K562 (cell line): ENCODE measurements around the gene ACTRT3. TPM values are rescaled to one million over a fixed set of nuclear protein-coding genes. Genes with fewer than 3 reads are reported as not detected.

ENCODE experiments used
- BACH1 ChIP-seq: fragments of 200-800 bp; sonication (Bioruptor generic); IDR thresholded peaks from 2 replicates; pipeline ENCODE4 v1.6.1; 2016; ENCODE audit warnings: missing genetic modification characterization, missing compliant biosample characterization
- CREB1 ChIP-seq, 2 experiments: sonication (generic) in 1 of 2; formaldehyde crosslinking in 1 of 2; IDR thresholded peaks; 2 replicates each; pipeline versions ENCODE4 v1.6.1 to v1.8.0; 2012 to 2022; ENCODE audit warnings: inconsistent platforms in 1 of 2, mild to moderate bottlenecking in 1 of 2, missing genetic modification reagents in 1 of 2, moderate library complexity in 1 of 2
- ESRRA ChIP-seq: fragments of 450-650 bp; IDR thresholded peaks from 2 replicates; pipeline ENCODE4 v1.6.1; 2014; ENCODE audit warnings: low read depth, mild to moderate bottlenecking, moderate library complexity, borderline replicate concordance
- HSF4 ChIP-seq: fragments of 250-450 bp; sonication (Bioruptor Pico); IDR thresholded peaks from 2 replicates; pipeline ENCODE4 v2.1.2; 2022; ENCODE audit warnings: mild to moderate bottlenecking, moderate library complexity, borderline replicate concordance
- KAT2B ChIP-seq: IDR thresholded peaks from one replicate; pipeline ENCODE4 v1.6.1; 2012; ENCODE audit warnings: low read depth, mild to moderate bottlenecking, control low read depth, inconsistent platforms, low read length, moderate library complexity
- MCM7 ChIP-seq, 2 experiments: fragments of 450-650 bp; IDR thresholded peaks; 2 replicates each; pipeline ENCODE4 v1.6.1; 2016 to 2018
- NCOA4 ChIP-seq: fragments of 450-650 bp; IDR thresholded peaks from 2 replicates; pipeline ENCODE4 v1.6.1; 2018; ENCODE audit warnings: mild to moderate bottlenecking; ENCODE audit not compliant: partially characterized antibody
- PHF8 ChIP-seq: fragments of 200-600 bp; sonication (generic); IDR thresholded peaks from 2 replicates; pipeline ENCODE4 v1.6.1; 2012; ENCODE audit warnings: mixed run types, mild to moderate bottlenecking, inconsistent platforms, low read length, moderate library complexity, borderline replicate concordance
- POLR2AphosphoS5 ChIP-seq: IDR thresholded peaks from 2 replicates; pipeline ENCODE4 v1.6.1; 2011; ENCODE audit warnings: mild to moderate bottlenecking, low read depth, low read length, moderate library complexity; ENCODE audit not compliant: control insufficient read depth, insufficient read depth
- SAFB2 ChIP-seq: fragments of 200-400 bp; formaldehyde crosslinking; IDR thresholded peaks from 2 replicates; pipeline ENCODE4 v1.6.1; 2018; ENCODE audit warnings: borderline replicate concordance, low read length, low read depth, moderate library complexity; ENCODE audit not compliant: severe bottlenecking
- ZNF444 ChIP-seq: fragments of 250-450 bp; sonication (Bioruptor Pico); IDR thresholded peaks from 2 replicates; pipeline ENCODE4 v1.4.0; 2020; ENCODE audit warnings: mild to moderate bottlenecking, moderate library complexity
- ZNF57 ChIP-seq: fragments of 450-650 bp; formaldehyde crosslinking; IDR thresholded peaks from 2 replicates; pipeline ENCODE4 v1.4.0; 2020; ENCODE audit warnings: mild to moderate bottlenecking, moderate library complexity
- ZNF75A ChIP-seq: fragments of 450-650 bp; formaldehyde crosslinking; IDR thresholded peaks from 2 replicates; pipeline ENCODE4 v1.4.0; 2020; ENCODE audit warnings: mild to moderate bottlenecking
- polyA plus RNA-seq, 8 experiments: library from polyadenylated mRNA; depleted of rRNA in 4 of 8; stranded (reverse) in 5 of 8; unstranded in 3 of 8; fragments of >200 nt; fragmentation: Nextera tagmentation in 2 of 8; fragmentation: Illumina TruSeq in 1 of 8; extraction: Ambion mirVana in 2 of 8; extraction: Trizol in 1 of 8; gene quantifications; 2 replicates each; pipeline versions ENCODE4 v1.2.1 to v1.2.3, GENCODE V29; 2011 to 2014; ENCODE audit warnings: inconsistent platforms in 1 of 8, missing spikeins in 1 of 8
- total RNA-seq, 7 experiments: library from RNA; depleted of rRNA in 6 of 7; stranded (reverse); fragments of >200 nt in 6 of 7; fragmentation: Illumina TruSeq in 2 of 7; extraction: Trizol in 2 of 7; gene quantifications; 2 replicates each; pipeline versions ENCODE4 v1.2.1 to v1.2.3, GENCODE V29; 2011 to 2021; ENCODE audit warnings: low replicate concordance in 1 of 7
- TF ChIP-seq, protein P1 (sequence below): fragments of 450-650 bp; IDR thresholded peaks from 2 replicates; pipeline ENCODE4 v1.6.1; 2017; ENCODE audit warnings: antibody characterized with exemption
- TF ChIP-seq, protein P2 (sequence below): fragments of 450-650 bp; formaldehyde crosslinking; IDR thresholded peaks from 2 replicates; pipeline ENCODE4 v1.4.0; 2022; ENCODE audit warnings: missing genetic modification characterization
- TF ChIP-seq, protein P3 (sequence below): fragments of 450-650 bp; IDR thresholded peaks from 2 replicates; pipeline ENCODE4 v1.6.1; 2016; ENCODE audit warnings: low read depth

The ACTRT3 gene
- total and polyA plus RNA-seq, 9 of the 15 experiments (the other 6 are each of a cell fraction or from before 2014, with no cell fraction given) = 0.06 to 0.11 (median 0.07) TPM; not detected in 5

DNA sequence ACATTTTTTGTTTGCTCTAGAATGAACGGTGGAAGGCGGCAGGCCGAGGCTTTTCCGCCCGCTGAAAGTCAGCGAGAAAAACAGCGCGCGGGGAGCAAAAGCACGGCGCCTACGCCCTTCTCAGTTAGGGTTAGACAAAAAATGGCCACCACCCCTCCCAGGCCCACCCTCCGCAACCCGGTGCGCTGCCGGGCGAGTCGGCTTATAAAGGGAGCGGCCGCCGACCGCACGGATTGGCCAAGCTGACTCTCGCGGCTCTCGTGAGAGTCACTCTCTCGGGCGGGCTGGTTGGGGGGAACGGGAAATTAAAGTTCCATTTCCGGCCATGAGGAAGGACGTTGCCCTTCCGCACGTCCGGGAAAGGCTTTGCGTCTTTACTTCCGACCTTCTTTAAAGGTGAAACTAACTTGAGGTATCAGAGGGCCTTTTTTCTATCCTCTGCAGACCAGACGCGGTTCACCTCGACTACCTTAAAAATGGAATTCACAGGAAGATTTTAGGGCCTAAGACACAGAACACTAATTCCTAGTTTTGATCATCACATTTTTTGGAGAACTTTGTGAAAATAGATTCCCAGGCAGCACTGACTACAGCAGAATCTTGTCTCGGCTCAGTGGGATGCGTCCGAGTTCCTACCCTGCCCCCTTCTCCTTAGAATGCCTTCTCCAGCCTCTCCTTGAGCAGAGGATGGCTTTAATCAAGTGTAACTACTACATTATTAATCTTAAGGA, 4.3 kb downstream of the ACTRT3 start, which contains the start of gene TERC (continued):
- TF ChIP-seq, protein P1, sequence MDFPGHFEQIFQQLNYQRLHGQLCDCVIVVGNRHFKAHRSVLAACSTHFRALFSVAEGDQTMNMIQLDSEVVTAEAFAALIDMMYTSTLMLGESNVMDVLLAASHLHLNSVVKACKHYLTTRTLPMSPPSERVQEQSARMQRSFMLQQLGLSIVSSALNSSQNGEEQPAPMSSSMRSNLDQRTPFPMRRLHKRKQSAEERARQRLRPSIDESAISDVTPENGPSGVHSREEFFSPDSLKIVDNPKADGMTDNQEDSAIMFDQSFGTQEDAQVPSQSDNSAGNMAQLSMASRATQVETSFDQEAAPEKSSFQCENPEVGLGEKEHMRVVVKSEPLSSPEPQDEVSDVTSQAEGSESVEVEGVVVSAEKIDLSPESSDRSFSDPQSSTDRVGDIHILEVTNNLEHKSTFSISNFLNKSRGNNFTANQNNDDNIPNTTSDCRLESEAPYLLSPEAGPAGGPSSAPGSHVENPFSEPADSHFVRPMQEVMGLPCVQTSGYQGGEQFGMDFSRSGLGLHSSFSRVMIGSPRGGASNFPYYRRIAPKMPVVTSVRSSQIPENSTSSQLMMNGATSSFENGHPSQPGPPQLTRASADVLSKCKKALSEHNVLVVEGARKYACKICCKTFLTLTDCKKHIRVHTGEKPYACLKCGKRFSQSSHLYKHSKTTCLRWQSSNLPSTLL = no peak
- TF ChIP-seq ESRRA = peak; percentile 55; the same call in 1 of the 2 replicates
- peak; percentile 94 for TF ChIP-seq POLR2AphosphoS5
- TF ChIP-seq, protein P2, sequence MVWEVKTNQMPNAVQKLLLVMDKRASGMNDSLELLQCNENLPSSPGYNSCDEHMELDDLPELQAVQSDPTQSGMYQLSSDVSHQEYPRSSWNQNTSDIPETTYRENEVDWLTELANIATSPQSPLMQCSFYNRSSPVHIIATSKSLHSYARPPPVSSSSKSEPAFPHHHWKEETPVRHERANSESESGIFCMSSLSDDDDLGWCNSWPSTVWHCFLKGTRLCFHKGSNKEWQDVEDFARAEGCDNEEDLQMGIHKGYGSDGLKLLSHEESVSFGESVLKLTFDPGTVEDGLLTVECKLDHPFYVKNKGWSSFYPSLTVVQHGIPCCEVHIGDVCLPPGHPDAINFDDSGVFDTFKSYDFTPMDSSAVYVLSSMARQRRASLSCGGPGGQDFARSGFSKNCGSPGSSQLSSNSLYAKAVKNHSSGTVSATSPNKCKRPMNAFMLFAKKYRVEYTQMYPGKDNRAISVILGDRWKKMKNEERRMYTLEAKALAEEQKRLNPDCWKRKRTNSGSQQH (CRISPR knock-in tag) = 0 out of 2 replicates have a peak, but pooled peaks have one; percentile 51
- no peak for TF ChIP-seq SAFB2
- TF ChIP-seq CREB1 (IDR thresholded peaks at IDR 0.05) = peak; percentile 61
- TF ChIP-seq CREB1 (CRISPR knock-in tag; IDR thresholded peaks at IDR 0.05) = peak; percentile 14; the same call in 1 of the 2 replicates
- TF ChIP-seq, protein P3, sequence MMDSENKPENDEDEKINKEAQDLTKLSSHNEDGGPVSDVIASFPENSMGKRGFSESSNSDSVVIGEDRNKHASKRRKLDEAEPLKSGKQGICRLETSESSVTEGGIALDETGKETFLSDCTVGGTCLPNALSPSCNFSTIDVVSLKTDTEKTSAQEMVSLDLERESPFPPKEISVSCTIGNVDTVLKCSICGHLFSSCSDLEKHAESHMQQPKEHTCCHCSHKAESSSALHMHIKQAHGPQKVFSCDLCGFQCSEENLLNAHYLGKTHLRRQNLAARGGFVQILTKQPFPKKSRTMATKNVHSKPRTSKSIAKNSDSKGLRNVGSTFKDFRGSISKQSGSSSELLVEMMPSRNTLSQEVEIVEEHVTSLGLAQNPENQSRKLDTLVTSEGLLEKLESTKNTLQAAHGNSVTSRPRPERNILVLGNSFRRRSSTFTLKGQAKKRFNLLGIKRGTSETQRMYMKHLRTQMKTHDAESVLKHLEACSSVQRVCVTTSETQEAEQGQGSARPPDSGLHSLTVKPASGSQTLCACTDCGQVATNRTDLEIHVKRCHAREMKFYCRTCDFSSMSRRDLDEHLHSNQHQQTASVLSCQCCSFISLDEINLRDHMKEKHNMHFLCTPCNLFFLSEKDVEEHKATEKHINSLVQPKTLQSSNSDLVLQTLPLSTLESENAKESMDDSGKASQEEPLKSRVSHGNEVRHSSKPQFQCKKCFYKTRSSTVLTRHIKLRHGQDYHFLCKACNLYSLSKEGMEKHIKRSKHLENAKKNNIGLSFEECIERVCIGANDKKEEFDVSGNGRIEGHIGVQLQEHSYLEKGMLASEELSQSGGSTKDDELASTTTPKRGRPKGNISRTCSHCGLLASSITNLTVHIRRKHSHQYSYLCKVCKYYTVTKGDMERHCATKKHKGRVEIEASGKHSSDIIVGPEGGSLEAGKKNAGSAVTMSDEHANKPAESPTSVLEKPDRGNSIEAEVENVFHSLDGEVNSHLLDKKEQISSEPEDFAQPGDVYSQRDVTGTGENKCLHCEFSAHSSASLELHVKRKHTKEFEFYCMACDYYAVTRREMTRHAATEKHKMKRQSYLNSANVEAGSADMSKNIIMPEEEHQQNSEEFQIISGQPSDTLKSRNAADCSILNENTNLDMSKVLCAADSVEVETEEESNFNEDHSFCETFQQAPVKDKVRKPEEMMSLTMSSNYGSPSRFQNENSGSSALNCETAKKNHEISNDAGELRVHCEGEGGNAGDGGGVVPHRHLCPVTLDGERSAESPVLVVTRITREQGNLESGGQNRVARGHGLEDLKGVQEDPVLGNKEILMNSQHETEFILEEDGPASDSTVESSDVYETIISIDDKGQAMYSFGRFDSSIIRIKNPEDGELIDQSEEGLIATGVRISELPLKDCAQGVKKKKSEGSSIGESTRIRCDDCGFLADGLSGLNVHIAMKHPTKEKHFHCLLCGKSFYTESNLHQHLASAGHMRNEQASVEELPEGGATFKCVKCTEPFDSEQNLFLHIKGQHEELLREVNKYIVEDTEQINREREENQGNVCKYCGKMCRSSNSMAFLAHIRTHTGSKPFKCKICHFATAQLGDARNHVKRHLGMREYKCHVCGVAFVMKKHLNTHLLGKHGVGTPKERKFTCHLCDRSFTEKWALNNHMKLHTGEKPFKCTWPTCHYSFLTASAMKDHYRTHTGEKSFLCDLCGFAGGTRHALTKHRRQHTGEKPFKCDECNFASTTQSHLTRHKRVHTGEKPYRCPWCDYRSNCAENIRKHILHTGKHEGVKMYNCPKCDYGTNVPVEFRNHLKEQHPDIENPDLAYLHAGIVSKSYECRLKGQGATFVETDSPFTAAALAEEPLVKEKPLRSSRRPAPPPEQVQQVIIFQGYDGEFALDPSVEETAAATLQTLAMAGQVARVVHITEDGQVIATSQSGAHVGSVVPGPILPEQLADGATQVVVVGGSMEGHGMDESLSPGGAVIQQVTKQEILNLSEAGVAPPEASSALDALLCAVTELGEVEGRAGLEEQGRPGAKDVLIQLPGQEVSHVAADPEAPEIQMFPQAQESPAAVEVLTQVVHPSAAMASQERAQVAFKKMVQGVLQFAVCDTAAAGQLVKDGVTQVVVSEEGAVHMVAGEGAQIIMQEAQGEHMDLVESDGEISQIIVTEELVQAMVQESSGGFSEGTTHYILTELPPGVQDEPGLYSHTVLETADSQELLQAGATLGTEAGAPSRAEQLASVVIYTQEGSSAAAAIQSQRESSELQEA = no peak
- no peak for TF ChIP-seq BACH1
- no peak for TF ChIP-seq NCOA4
- TF ChIP-seq PHF8 = peak; percentile 81
- no peak for TF ChIP-seq ZNF57 (CRISPR knock-in tag)
- no peak for TF ChIP-seq KAT2B
- no peak for TF ChIP-seq HSF4 (CRISPR knock-in tag)
- TF ChIP-seq ZNF444 (CRISPR knock-in tag) = no peak
- no peak for TF ChIP-seq MCM7 (IDR thresholded peaks at IDR 0.05)
- 0 out of 2 replicates have a peak, but pooled peaks have one; percentile 21 for TF ChIP-seq ZNF75A (CRISPR knock-in tag)
